AG09309 (cell line): Measurements from ENCODE around the gene NAXE.

Source experiments
- DNase-seq: peaks from one replicate; pipeline ENCODE4 v3.0.0-alpha.2; 2010; ENCODE audit warnings: low read depth
- H3K4me3 ChIP-seq: 2 replicates; pipeline ENCODE4 v1.5.1; 2011; ENCODE audit warnings: mild to moderate bottlenecking, low read depth, low read length, moderate library complexity; ENCODE audit not compliant: control insufficient read depth
- TF ChIP-seq, protein P1 (sequence below): IDR thresholded peaks from 2 replicates; pipeline ENCODE4 v1.5.1; 2011; ENCODE audit warnings: mild to moderate bottlenecking, low read depth, low read length, inconsistent platforms; ENCODE audit not compliant: insufficient read depth, control insufficient read depth; ENCODE audit errors: missing control alignments

Gene NAXE

DNA sequence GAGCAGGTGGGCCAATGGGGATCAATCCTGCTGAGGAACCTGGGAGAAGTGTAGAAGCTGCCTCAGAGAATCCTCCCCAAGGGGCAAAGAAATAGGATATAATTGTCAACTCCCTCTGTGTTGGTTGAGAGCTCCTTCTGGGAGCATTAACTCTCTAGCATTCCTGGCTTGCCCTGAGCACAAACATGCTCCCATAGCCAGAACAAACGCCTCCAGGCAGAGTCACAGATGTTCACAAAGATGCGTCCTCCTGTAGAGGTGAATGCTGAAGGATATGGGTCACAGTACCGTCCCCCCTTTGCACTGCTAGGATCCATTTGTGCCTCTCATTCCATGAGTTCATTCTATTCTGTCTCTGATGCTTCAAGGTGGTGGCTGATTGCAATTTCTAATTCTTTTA, 40.8 kb downstream of the NAXE start:
- H3K4me3 ChIP-seq: no peak overlapping the region
- TF ChIP-seq, protein P1, sequence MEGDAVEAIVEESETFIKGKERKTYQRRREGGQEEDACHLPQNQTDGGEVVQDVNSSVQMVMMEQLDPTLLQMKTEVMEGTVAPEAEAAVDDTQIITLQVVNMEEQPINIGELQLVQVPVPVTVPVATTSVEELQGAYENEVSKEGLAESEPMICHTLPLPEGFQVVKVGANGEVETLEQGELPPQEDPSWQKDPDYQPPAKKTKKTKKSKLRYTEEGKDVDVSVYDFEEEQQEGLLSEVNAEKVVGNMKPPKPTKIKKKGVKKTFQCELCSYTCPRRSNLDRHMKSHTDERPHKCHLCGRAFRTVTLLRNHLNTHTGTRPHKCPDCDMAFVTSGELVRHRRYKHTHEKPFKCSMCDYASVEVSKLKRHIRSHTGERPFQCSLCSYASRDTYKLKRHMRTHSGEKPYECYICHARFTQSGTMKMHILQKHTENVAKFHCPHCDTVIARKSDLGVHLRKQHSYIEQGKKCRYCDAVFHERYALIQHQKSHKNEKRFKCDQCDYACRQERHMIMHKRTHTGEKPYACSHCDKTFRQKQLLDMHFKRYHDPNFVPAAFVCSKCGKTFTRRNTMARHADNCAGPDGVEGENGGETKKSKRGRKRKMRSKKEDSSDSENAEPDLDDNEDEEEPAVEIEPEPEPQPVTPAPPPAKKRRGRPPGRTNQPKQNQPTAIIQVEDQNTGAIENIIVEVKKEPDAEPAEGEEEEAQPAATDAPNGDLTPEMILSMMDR: no peak
- DNase-seq: no peak

DNA sequence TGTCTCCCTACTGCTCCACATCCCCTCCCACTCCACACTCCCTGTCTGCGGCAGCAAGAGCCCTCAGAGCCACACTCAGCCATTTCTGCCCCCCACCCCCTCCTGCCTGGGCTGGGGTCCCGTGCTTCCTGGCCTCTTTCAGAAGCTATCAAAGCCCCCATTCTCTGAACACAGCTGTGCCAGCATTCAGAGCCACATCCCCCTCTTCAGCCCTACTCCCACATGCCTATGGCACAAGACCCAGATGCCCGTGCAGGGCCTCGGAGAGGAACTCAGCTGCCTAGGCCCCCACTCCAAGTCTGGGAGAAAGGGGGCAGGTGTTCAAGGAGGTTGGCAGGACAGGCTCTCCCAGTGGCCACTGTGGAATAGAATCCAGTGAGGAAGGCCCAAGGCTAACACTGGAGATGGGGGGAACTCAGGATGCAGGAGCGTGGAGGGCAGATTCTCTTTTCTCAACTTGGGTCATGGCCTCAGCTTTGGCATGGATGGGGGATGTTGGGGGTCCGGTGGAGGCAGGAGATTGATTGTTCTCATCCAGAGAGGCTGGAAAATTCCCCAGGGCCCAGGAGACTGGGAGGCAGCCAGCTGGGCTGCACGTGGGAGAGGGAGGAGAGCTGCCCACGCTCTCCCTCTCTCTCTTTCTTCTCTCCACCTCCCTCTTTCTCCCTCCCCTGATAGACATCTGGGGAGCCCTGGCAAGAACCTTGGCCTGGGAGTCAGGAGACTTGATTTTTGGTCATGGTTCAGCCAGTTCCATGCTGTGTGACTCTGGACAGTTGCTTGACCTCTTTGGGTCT, 46.8 kb downstream of the NAXE start:
- TF ChIP-seq, protein P1: no peak
- H3K4me3 ChIP-seq: no peak overlapping the region
- no peak for DNase-seq

DNA sequence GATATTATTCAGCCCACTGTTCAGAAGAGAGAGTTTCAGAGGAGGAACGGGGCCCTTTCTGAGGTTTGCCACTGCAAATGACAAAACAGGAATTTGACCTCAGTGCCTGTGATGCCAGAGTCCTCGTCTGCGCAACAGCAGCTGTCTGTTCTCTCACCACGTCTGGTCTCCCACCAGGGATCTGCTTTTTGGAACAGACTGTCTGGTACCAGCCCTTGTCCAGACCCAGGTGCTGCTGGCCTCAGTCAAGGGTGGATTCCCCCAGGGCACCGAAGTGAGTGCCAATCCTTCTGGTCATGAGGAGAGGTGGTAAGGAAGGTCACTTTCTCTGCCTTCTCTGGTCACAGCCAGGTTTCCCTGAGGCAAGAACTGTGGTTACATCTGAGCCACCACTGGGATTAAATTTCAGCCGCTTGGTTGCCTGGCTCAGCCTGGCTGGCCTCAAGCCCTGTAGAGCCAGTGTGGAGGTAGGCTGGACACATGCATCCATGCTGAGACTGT, 48.1 kb downstream of the NAXE start:
- H3K4me3 ChIP-seq: no peak overlapping the region
- TF ChIP-seq, protein P1: no peak
- no peak for DNase-seq

DNA sequence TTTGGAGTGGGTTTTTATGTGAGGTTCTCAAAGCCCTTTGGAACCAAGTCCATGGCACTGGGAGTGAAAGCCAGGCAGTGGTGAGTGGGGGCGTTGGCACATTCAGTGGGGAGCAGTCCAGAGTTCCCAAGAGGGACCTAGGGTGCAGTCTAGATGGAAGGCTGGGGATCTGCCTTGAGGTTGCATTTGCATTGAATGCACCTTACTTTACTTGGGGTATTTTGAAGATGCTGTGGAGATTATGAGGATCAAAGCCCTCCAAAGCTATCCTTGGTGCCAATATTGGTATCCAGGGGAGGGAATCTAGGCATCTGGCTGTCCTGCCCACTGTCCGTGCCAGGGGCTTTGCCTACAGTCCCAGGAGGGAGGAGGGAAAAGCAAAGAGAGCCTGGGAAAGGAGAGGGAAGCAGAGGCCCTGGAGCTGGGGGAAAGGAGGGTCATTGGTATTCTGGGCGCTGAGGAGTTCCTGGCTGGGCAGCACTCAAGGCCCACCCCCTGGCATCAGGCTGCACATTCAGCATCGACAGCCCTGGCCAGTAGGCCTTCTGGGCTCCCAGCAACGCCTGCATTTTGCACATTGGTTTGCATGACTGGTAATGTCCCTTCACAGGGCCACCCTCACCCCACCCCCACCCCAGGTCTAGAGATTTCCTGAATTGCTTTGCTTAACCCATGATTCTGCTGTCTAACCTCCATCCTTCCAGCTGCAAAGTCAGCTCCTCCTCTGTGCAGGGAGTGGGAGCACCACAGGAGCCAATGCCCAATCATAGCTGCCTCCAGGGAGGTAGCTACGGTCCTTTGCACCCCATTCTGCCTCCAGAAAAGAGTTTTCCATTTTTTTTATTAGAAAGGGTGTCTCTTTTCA, 49.5 kb downstream of the NAXE start:
- no peak overlapping the region for H3K4me3 ChIP-seq
- TF ChIP-seq, protein P1: no peak
- DNase-seq: no peak

DNA sequence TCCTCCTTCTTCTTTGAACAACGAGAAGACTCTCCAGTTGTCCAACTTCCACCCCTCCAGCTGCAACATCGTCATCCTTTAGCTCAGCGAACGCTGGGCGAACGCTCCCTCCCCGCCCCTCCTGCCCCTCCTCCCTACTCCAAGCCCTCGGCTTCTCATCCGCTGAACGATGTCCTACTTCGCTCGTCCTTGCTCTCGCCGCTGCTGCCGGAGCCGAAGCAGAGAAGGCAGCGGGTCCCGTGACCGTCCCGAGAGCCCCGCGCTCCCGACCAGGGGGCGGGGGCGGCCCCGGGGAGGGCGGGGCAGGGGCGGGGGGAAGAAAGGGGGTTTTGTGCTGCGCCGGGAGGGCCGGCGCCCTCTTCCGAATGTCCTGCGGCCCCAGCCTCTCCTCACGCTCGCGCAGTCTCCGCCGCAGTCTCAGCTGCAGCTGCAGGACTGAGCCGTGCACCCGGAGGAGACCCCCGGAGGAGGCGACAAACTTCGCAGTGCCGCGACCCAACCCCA, 50.2 kb downstream of the NAXE start, which contains the start of gene BCAN:
TSS of gene BCAN (plus strand) at position 357 of the 504 bp plus-strand sequence. CDS start 3,938 bp downstream, outside the sequence.
- TF ChIP-seq, protein P1: no peak
- H3K4me3 ChIP-seq: no peak within 1 kb of the TSS
- DNase-seq: no peak

DNA sequence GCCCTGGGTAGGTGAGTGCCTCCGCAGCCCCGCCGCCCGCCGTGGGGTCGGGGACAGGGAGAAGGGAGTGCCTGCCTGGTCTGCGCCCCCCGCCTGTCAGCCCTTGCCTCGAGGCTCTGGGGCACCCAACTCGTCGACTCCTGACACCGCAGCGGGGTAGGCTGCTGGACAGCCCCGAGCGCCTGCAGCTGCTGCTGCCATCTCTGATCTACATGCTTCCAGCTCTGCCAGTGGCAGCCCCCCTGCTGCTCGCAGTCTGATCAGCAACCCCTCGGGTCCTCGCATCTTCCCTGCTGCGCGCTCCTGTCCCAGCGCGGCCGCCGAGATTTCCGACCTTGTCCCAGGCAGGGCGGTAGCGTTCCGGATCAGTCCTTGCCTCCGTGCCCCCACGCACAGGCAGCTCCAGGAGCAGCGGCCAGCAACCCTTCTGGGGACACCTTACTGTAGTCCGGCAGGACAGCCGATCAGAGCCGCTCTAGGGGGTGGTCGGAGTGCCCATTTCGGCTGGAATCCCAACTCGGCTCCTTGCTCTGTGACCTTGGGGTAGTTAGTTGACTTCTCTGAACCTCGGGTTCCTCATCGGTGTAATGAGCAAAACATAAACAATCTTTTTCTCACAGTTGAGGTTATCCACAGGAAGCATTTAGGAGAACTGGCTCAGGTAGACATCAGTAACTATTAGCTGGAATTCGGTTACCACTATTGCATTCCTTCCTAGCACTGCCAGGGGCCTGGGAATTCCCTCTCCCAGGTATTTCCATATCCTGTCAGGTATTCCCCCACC, 50.9 kb downstream of the NAXE start:
- DNase-seq: no peak
- TF ChIP-seq, protein P1: no peak
- H3K4me3 ChIP-seq: no peak overlapping the region
